ENCODE results near the gene JAKMIP3. TPM values are rescaled to one million over a fixed set of nuclear protein-coding genes. Genes with fewer than 3 reads are reported as not detected.

Gene JAKMIP3
- total RNA-seq, 1 donor from 2014 or later, result 1.4 TPM

- H3K27ac Mint-ChIP-seq, result no peak overlapping the region
- TF ChIP-seq, protein P1, sequence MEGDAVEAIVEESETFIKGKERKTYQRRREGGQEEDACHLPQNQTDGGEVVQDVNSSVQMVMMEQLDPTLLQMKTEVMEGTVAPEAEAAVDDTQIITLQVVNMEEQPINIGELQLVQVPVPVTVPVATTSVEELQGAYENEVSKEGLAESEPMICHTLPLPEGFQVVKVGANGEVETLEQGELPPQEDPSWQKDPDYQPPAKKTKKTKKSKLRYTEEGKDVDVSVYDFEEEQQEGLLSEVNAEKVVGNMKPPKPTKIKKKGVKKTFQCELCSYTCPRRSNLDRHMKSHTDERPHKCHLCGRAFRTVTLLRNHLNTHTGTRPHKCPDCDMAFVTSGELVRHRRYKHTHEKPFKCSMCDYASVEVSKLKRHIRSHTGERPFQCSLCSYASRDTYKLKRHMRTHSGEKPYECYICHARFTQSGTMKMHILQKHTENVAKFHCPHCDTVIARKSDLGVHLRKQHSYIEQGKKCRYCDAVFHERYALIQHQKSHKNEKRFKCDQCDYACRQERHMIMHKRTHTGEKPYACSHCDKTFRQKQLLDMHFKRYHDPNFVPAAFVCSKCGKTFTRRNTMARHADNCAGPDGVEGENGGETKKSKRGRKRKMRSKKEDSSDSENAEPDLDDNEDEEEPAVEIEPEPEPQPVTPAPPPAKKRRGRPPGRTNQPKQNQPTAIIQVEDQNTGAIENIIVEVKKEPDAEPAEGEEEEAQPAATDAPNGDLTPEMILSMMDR (IDR thresholded peaks at IDR 0.05; ENCODE audit: unreplicated experiment), result no peak
- DNase-seq (ENCODE audit: low spot score in 2 of 2, unreplicated experiment in 2 of 2), result no peak
- H3K4me1 Mint-ChIP-seq, result peaks cover 5% of the 10 kb centered on the region
- H3K36me3 Mint-ChIP-seq, result no peaks in the 10 kb centered on the region
- peaks cover 14% of the 10 kb centered on the region for H3K9me3 Mint-ChIP-seq
- peaks cover 15% of the 10 kb centered on the region for H3K27me3 Mint-ChIP-seq (ENCODE audit: low read depth)
- H3K4me3 Mint-ChIP-seq, result no peak overlapping the region
Observed at GRCh38 chr10:132070724-132071123, 5.0 kb downstream of the JAKMIP3 start.

- Mint-ChIP-seq H3K27me3 (ENCODE audit: low read depth) (peaks cover 15% of the 10 kb centered on the region), H3K36me3 (no peaks in the 10 kb centered on the region), H3K4me1 (no peaks in the 10 kb centered on the region), H3K27ac (no peak overlapping the region), H3K9me3 (peaks cover 14% of the 10 kb centered on the region), H3K4me3 (no peak overlapping the region)
- TF ChIP-seq, protein P1 (IDR thresholded peaks at IDR 0.05; ENCODE audit: unreplicated experiment), result no peak
- DNase-seq (ENCODE audit: low spot score in 2 of 2, unreplicated experiment in 2 of 2), result no peak
Observed at GRCh38 chr10:132071667-132072066, 5.9 kb downstream of the JAKMIP3 start.

GRCh38 chr10:132075909-132076577 is 10.3 kb downstream of the JAKMIP3 start:
- Mint-ChIP-seq H3K4me1 (no peaks in the 10 kb centered on the region), H3K9me3 (peaks cover 14% of the 10 kb centered on the region), H3K4me3 (no peak overlapping the region), H3K36me3 (no peaks in the 10 kb centered on the region), H3K27me3 (ENCODE audit: low read depth) (peaks cover 8% of the 10 kb centered on the region), H3K27ac (no peak overlapping the region)
- DNase-seq (ENCODE audit: low spot score in 2 of 2, unreplicated experiment in 2 of 2), result peak in 1 of 2 experiments; percentile 30
- TF ChIP-seq, protein P1 (IDR thresholded peaks at IDR 0.05; ENCODE audit: unreplicated experiment), result no peak

- Mint-ChIP-seq H3K4me1 (no peaks in the 10 kb centered on the region), H3K27ac (no peak overlapping the region), H3K9me3 (peaks cover 14% of the 10 kb centered on the region), H3K27me3 (ENCODE audit: low read depth) (peaks cover 6% of the 10 kb centered on the region), H3K4me3 (no peak overlapping the region), H3K36me3 (no peaks in the 10 kb centered on the region)
- TF ChIP-seq, protein P1 (IDR thresholded peaks at IDR 0.05; ENCODE audit: unreplicated experiment), result no peak
- DNase-seq (ENCODE audit: low spot score in 2 of 2, unreplicated experiment in 2 of 2), result peak in 1 of 2 experiments; percentile 24
Observed at GRCh38 chr10:132076578-132077081, 10.9 kb downstream of the JAKMIP3 start.

- Mint-ChIP-seq H3K9me3 (peaks cover 14% of the 10 kb centered on the region), H3K27ac (no peak overlapping the region), H3K4me3 (no peak overlapping the region), H3K27me3 (ENCODE audit: low read depth) (peaks cover 6% of the 10 kb centered on the region), H3K4me1 (no peaks in the 10 kb centered on the region), H3K36me3 (no peaks in the 10 kb centered on the region)
- DNase-seq (ENCODE audit: low spot score in 2 of 2, unreplicated experiment in 2 of 2), result peak in 1 of 2 experiments; percentile 10
- TF ChIP-seq, protein P1 (IDR thresholded peaks at IDR 0.05; ENCODE audit: unreplicated experiment), result no peak
Observed at GRCh38 chr10:132077091-132077490, 11.3 kb downstream of the JAKMIP3 start.

Measured in mesothelial cell of epicardium (in vitro differentiated cells).